HEK293 (cell line): ENCODE measurements around the gene TDP1.

Experiments
- OVOL3 ChIP-seq: fragments of 450-650 bp; formaldehyde crosslinking; IDR thresholded peaks from 2 replicates; pipeline ENCODE4 v1.5.1; 2016; ENCODE audit warnings: missing biosample characterization, missing genetic modification characterization
- SP2 ChIP-seq: fragments of 450-650 bp; formaldehyde crosslinking; IDR thresholded peaks from 2 replicates; pipeline ENCODE4 v1.5.1; 2016; ENCODE audit warnings: missing biosample characterization, missing genetic modification characterization
- ZNF274 ChIP-seq, 2 experiments: fragments of 200-500 bp in 1 of 2; fragments of 450-650 bp in 1 of 2; sonication (Bioruptor generic) in 1 of 2; formaldehyde crosslinking in 1 of 2; IDR thresholded peaks; 2 replicates each; pipeline versions ENCODE4 v1.5.1 to v1.6.1; 2014 to 2016; ENCODE audit warnings: borderline replicate concordance in 1 of 2, inconsistent platforms in 1 of 2, low read length in 1 of 2, missing biosample characterization in 1 of 2, missing genetic modification characterization in 1 of 2
- ZNF433 ChIP-seq: fragments of 450-650 bp; formaldehyde crosslinking; IDR thresholded peaks from 2 replicates; pipeline ENCODE4 v1.5.1; 2016; ENCODE audit warnings: missing biosample characterization, missing genetic modification characterization, low read depth
- ZNF561 ChIP-seq: fragments of 450-650 bp; IDR thresholded peaks from 2 replicates; pipeline ENCODE4 v1.5.1; 2018; ENCODE audit warnings: missing biosample characterization, missing genetic modification characterization, borderline replicate concordance
- ZNF660 ChIP-seq: fragments of 450-650 bp; IDR thresholded peaks from 2 replicates; pipeline ENCODE4 v1.5.1; 2018; ENCODE audit warnings: missing biosample characterization, mild to moderate bottlenecking, missing genetic modification characterization
- TF ChIP-seq, protein P1 (sequence below): fragments of 450-650 bp; formaldehyde crosslinking; IDR thresholded peaks from 2 replicates; pipeline ENCODE4 v1.5.1; 2016; ENCODE audit warnings: missing biosample characterization, missing genetic modification characterization
- TF ChIP-seq, protein P2 (sequence below): fragments of 450-650 bp; formaldehyde crosslinking; IDR thresholded peaks from 2 replicates; pipeline ENCODE4 v1.5.1; 2017; ENCODE audit warnings: missing biosample characterization, missing genetic modification characterization
- TF ChIP-seq, protein P3 (sequence below): fragments of 450-650 bp; formaldehyde crosslinking; IDR thresholded peaks from 2 replicates; pipeline ENCODE4 v1.5.1; 2016; ENCODE audit warnings: missing biosample characterization, missing genetic modification characterization
- TF ChIP-seq, protein P4 (sequence below): fragments of 450-650 bp; formaldehyde crosslinking; IDR thresholded peaks from 2 replicates; pipeline ENCODE4 v1.5.1; 2017; ENCODE audit warnings: missing biosample characterization, missing genetic modification characterization

DNA sequence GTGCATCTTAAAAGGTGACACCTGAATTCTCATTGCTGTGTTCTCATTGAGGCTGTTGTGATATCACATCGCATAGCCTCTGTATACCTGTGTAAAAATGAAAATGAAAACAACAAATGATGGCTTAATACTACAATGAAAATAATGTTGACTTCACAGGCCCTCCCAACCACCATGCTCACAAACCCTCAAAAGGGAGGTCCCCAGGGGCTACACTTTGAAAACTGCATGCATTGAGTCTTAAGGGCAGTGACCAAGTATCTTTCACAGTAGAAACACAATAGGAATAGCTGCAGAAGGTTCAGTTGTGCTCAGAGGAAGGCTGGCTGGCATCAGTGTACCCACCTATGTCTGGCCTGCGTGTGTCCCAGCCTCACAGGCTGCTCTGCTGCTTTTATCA, 78.4 kb downstream of the TDP1 start:
- TF ChIP-seq, protein P1, sequence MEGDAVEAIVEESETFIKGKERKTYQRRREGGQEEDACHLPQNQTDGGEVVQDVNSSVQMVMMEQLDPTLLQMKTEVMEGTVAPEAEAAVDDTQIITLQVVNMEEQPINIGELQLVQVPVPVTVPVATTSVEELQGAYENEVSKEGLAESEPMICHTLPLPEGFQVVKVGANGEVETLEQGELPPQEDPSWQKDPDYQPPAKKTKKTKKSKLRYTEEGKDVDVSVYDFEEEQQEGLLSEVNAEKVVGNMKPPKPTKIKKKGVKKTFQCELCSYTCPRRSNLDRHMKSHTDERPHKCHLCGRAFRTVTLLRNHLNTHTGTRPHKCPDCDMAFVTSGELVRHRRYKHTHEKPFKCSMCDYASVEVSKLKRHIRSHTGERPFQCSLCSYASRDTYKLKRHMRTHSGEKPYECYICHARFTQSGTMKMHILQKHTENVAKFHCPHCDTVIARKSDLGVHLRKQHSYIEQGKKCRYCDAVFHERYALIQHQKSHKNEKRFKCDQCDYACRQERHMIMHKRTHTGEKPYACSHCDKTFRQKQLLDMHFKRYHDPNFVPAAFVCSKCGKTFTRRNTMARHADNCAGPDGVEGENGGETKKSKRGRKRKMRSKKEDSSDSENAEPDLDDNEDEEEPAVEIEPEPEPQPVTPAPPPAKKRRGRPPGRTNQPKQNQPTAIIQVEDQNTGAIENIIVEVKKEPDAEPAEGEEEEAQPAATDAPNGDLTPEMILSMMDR (tag by site-specific recombination) = no peak
- TF ChIP-seq OVOL3 = no peak
- no peak for TF ChIP-seq ZNF561 (tag by site-specific recombination)
- TF ChIP-seq ZNF433 (tag by site-specific recombination) = no peak
- TF ChIP-seq, protein P2, sequence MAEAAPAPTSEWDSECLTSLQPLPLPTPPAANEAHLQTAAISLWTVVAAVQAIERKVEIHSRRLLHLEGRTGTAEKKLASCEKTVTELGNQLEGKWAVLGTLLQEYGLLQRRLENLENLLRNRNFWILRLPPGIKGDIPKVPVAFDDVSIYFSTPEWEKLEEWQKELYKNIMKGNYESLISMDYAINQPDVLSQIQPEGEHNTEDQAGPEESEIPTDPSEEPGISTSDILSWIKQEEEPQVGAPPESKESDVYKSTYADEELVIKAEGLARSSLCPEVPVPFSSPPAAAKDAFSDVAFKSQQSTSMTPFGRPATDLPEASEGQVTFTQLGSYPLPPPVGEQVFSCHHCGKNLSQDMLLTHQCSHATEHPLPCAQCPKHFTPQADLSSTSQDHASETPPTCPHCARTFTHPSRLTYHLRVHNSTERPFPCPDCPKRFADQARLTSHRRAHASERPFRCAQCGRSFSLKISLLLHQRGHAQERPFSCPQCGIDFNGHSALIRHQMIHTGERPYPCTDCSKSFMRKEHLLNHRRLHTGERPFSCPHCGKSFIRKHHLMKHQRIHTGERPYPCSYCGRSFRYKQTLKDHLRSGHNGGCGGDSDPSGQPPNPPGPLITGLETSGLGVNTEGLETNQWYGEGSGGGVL (tag by site-specific recombination) = no peak
- no peak for TF ChIP-seq ZNF660 (tag by site-specific recombination)
- TF ChIP-seq, protein P3, sequence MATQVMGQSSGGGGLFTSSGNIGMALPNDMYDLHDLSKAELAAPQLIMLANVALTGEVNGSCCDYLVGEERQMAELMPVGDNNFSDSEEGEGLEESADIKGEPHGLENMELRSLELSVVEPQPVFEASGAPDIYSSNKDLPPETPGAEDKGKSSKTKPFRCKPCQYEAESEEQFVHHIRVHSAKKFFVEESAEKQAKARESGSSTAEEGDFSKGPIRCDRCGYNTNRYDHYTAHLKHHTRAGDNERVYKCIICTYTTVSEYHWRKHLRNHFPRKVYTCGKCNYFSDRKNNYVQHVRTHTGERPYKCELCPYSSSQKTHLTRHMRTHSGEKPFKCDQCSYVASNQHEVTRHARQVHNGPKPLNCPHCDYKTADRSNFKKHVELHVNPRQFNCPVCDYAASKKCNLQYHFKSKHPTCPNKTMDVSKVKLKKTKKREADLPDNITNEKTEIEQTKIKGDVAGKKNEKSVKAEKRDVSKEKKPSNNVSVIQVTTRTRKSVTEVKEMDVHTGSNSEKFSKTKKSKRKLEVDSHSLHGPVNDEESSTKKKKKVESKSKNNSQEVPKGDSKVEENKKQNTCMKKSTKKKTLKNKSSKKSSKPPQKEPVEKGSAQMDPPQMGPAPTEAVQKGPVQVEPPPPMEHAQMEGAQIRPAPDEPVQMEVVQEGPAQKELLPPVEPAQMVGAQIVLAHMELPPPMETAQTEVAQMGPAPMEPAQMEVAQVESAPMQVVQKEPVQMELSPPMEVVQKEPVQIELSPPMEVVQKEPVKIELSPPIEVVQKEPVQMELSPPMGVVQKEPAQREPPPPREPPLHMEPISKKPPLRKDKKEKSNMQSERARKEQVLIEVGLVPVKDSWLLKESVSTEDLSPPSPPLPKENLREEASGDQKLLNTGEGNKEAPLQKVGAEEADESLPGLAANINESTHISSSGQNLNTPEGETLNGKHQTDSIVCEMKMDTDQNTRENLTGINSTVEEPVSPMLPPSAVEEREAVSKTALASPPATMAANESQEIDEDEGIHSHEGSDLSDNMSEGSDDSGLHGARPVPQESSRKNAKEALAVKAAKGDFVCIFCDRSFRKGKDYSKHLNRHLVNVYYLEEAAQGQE (tag by site-specific recombination) = no peak
- no peak for TF ChIP-seq SP2 (tag by site-specific recombination)
- TF ChIP-seq, protein P4, sequence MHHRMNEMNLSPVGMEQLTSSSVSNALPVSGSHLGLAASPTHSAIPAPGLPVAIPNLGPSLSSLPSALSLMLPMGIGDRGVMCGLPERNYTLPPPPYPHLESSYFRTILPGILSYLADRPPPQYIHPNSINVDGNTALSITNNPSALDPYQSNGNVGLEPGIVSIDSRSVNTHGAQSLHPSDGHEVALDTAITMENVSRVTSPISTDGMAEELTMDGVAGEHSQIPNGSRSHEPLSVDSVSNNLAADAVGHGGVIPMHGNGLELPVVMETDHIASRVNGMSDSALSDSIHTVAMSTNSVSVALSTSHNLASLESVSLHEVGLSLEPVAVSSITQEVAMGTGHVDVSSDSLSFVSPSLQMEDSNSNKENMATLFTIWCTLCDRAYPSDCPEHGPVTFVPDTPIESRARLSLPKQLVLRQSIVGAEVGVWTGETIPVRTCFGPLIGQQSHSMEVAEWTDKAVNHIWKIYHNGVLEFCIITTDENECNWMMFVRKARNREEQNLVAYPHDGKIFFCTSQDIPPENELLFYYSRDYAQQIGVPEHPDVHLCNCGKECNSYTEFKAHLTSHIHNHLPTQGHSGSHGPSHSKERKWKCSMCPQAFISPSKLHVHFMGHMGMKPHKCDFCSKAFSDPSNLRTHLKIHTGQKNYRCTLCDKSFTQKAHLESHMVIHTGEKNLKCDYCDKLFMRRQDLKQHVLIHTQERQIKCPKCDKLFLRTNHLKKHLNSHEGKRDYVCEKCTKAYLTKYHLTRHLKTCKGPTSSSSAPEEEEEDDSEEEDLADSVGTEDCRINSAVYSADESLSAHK (tag by site-specific recombination) = no peak
- TF ChIP-seq ZNF274 (IDR thresholded peaks at IDR 0.05; ENCODE audit: low read length) = no peak
- TF ChIP-seq ZNF274 (tag by site-specific recombination; IDR thresholded peaks at IDR 0.05; ENCODE audit: borderline replicate concordance) = no peak
